GM19328 (cell line): ENCODE results near the gene RASGEF1C.
"Not testable (repeated sequence)": the region's sequence is repeated elsewhere in the genome, so short reads cannot be mapped to it uniquely, and the experiment has no call there.

Source experiments
- ATAC-seq: cut with Tn5 transposase; IDR thresholded peaks from one replicate; pipeline ENCODE4 v1.9.1; 2021; ENCODE audit warnings: mild to moderate bottlenecking, moderate library complexity; ENCODE audit not compliant: unreplicated experiment

RASGEF1C gene

DNA sequence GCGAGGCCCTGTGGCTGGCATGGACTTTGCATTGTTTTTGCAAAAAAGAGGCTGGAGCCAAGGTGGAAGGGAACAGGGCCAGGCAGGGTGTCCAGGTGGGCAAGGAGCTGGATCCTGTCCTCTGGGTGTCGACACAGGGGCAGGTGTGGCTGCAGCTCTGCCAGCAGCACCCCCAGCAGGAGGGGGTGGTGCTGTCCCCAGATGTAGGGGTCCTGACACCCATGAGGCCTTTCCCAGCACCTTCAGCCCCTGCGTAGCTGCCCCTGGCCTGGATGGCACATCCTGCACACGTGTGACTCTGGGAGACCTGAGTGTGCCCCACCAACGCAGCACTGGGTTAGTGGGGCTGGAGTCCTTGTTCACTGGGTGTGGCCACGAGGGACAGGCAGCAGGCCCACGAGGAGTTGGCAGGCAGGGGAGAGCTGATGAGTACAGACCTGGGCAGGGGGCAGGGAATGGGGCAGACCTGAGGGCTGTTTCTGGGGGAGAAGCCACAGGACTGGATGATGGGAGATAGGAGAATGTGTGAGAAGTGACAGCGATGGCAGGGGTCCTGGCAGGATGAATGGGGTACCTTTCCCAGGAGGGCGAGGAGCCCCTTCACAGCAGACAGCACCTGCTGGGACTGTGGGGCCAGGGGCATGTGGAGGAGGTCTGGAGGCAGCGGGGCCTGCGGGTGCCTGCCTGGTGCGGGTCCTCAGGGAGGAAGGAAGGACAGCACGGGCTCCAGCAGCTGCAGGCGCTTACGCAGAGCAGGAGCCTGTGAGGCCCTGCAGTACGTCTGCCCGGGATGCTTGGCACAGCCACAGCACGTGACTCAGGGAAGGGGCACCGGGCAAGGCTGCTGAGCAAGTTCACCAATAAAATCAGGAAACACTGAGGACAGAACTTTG lies 3.6 kb upstream of the RASGEF1C start:
- no peak for ATAC-seq

DNA sequence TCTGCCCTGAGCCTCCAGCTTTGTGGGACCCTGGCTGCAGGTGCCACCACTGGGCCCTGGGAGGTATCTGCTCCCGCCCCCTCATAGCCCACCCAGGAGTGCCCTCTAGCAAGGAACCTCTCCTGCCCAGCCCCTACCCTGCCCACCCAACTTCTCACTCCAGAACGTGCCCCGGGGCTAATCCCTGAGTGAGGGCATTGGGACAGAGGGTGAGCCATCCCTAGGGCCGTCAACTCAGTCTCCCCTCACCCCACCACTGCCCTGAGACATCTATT lies 2.7 kb upstream of the RASGEF1C start:
- no peak for ATAC-seq

DNA sequence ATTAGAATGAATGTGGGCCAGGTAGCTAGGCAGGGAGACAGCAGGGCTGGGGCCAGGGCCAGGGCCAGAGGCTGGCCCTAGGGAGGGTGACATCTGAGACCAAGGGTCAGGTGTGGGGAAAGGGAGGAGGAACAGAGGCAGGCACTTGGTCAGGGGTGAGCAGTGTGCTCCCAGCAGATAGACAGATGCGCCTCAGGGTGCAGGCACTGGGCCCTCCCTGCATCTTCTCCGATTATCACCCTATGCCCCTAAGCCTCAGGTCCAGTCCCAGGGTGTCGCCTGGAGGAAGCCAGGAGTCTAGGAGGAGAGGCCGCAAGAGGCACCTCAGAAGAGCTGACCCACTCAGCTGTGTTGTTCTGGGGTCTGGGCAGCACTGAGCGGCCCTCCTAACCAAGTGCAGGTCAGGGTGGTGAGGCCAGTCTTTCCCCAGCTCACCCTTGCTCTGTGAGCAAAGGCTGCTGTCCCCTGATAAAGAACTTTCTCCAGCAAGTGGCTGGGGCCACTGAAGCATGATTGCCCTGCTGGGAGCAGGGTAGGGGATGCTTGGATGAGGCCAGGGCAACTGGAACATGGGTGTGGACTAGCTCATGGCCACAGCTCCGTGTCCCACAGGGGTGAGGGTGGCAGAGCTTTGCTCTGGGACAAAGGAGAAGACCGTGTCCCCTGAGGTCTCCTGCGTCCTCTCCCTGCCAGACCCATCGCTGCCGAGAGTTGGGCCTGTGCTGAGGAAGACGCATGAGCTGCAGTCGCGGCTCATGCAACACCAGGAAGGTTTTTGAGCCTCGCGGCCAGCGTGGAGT lies 2.1 kb upstream of the RASGEF1C start:
- ATAC-seq = no peak

DNA sequence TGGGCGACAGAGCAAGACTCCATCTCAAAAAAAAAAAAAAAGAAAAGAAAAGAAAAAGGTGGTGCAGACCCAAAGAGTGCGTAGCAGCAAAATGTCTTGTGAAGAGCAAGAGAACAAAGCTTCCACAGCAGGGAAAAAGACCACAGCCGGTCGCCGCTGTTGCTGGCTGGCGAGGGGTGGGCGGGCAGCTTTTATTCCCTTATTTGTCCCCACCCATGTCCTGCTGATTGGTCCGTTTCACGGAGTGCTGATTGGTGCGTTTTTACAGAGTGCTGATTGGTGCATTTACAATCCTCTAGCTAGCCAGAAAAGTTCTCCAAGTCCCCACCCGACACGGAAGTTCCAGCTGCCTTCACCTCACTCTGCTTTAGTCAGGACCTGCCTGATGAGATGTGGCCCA lies 1.1 kb upstream of the RASGEF1C start:
- ATAC-seq = not testable (repeated sequence)

DNA sequence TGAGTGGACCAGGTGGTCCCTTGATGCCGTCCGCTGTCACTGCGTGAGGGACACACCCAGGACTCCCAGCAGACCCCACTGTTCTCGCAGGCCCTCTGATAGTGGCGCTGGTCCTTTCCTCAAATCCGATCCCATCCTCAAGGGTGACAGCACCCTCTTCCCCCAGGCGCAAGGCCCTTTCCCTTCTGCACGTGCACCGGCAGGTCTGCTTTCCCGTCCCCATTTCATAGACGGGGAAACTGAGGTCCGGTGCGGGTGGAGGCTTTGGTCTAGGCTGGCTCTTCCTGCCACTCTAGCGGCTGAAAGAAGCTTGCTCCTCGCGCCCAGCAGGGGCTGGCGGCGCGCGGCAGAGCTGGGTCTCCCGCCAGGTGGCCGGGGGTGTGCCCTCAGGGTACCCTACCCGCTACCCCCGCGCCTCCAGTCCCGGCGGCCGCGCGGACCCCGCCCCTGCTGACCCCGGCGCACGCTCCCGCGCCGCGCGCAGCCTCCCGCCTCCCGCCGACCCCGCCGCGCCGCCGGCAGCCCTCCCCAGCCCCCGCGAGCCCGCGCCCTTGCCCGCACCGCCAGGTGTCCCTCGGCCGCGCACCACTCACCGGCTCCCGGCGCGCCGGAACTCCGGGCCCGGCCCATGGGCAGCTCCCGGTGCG lies 453 bp downstream of the RASGEF1C start:
- peak; percentile 40 for ATAC-seq

DNA sequence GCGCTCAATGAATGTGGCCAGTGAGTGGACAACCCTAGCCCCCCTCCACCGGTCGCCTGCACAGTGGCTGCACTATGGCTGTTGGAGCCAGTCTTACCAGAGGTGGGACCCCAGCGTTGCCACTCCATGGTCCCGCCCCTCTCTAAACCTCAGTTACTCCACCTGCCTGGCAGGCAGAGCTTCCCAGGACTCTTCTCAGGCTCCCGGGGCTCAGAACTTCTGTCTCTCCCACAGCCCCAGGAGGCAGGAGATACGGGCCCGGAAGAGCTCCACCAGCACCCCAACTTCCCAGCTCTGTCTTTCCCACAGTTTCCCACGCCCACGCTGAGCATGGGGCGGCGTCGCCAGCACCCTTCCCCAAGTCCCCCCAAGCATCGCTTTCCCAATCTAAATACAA lies 975 bp downstream of the RASGEF1C start:
- ATAC-seq = no peak

DNA sequence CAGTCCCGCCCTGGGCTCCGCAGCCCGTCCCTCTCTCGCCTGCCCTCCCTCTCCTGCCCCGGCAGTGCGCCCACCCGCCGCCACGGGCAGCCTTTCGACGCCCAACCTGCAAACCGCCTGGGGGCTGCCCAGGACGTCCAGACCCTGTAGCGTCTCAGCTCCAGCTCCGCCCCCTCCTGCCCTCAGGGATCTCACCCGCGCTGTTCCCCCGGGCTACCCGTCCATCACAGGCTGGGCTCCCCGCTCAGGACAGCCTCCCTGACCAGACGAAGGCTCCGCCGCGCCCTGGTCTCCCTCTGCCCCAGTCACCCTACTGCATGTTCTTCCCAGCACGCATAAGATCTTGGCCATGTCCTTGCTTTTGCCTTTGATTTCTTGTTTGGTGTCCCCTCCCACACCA lies 1.4 kb downstream of the RASGEF1C start:
- no peak for ATAC-seq

DNA sequence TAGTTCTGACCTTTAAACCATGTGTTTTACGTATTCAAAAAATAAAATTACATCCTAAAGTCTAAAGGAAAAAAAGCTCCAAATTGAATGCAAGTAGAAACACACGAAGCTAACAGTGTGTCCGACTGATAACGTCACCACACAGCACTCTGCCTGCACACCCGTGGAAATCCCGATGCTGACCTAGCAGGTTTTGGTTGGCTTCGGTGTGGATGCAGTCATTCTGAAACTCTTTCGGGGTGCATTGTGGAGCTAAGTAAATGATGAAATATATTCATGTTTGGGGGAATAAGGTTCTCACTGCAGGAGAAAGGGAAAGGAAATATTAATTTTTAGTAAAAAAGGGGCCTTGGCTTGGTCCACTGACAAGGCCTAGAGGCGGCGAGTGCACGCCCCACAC lies 2.0 kb downstream of the RASGEF1C start:
- ATAC-seq = no peak

DNA sequence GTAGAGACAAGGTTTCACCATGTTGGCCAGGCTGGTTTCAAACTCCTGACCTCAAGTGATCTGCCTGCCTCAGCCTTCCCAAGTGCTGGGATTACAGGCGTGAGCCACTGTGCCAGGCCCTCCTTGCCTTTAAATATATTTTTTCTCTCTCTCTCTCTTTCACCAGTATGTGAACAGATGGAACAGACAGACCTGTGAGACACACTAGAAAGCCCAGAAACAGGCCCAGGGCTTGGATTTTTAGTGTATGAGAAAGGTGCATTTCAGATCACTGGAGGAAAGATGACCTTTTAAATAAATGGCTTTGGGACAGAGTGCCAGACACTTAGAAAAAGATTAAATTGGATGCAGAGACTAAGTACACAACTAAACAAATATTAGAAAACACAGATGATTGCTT lies 3.1 kb downstream of the RASGEF1C start:
- ATAC-seq = no peak

DNA sequence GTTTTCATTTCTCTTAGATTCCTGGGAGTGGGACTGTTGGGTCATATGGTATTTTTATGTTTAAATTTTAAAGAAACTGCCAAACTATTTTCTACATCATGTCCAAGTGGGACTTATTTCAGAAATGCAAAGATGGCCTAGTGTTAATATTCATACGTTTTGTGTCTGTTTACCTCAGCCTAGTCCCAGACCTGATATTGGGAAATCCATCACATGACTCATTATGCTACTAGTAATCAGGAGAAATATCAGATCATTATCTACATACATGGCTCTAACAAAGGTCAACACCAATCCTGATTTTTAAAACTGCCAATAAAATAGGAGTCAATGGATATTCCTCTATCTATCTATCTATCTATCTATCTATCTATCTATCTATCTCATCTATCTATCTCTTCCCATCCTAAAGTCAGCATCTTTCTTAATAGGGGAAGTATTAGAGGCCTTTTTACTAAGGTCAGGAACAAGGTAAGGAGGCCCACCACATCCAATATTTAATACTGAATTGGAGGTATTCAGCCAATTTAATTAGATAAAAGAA lies 4.7 kb downstream of the RASGEF1C start:
- no peak for ATAC-seq

DNA sequence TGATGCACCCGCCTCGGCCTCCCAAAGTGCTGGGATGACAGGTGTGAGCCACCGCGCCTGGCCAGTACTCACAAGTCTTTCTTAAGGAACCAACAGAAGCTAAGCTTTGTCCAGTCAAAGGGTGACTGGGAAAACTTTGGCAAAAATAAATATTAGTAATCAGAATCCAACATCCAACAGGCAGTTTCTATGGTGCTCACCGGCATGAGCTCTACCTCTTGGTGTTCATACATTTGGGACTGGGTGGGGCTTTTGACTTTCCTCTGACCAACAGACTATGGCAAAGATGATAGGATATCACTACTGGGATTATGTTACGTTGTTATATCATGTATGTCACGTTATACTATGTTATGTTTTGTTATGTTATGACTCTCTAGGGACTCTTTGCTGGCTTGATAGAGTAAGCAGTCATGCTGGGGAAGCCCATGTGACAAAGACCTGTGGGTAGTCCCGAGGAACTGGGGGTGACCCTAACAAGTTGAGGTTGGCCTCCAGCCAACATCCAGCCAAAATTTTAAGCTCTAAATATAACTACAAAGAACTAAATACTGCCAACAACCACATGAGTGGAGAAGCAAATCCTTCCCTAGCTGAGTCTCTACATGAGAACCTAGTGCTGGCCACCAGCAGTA lies 6.0 kb downstream of the RASGEF1C start:
- ATAC-seq = no peak

DNA sequence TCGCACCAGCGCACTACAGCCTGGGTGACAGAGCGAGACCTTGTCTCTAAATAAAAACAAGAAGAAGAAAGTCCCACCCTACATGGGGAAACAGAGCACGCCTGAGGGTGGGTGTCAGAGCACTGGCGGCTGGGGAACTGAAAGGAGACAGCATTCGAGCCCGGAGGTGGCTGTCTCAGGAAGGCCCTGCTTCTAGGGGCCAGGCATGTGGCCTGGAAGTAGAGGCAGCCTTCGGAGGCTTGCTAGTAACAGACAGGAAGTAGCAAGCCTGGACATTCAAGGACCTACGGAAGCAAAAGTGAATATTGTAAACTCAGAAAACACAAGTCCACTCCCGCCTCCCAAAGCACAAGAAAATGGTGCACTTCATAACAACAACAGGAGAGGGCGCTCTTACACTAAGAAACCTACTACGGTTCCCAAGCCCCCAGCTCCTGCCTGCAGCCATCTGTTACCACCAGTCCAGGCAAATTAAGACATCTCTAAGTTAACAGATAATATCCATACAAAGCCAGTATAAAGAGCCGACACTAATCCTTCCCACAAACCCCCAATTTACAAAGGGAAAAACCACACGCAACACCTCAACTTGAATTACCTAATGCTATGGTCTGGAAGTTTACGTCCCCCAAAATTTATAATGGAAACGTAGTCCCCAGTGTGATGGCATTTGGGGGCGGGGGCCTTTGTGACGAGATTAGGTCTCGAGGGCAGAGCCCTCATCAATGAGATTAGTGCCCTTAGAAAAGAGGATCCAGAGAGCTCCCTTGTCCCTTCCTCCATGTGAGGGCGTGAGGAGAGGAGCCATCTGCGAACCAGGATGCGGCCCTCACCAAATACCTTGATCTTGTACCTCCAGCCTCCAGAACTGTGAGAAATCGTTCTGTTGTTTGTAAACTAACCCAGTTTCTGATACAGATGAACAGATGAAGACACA lies 7.7 kb downstream of the RASGEF1C start:
- ATAC-seq = no peak

DNA sequence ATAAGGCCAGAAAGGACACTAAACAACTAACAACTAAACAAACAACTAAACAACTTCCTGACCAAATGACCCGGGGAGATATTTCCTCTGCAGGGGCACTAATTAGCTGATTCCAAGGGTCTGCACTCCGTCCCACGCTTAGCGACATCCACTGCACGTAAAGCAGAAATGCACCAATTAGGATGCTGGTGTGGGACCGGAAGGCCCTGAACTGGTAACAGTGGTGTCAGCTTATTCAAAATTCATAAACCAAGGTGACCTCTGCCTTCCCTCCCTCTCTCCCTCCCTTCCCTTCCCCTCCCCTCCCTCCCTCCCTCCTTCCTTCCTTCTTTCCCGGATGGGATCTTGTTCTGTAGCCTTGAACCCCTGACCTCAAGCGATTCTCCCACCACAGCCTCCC lies 9.6 kb downstream of the RASGEF1C start:
- ATAC-seq = no peak

DNA sequence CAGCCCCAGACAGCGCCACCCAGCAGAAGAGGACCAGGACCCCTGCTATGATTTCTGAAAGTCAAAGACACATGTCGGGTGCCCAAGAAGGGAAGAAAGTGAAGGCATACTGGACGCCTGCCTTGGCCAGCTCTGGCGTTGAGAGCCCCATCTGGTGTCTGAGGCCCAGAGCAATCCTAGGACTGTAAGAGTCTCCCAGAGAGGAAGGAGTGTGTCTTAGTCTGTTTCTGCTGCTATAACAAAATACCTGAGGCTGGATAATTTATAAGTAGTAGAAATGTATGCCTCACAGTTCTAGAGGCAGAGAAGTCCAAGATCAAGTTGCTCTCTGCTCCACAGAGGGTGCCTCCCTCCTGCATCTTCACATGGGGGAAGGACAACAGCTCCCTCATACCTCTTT lies 10.8 kb downstream of the RASGEF1C start:
- no peak for ATAC-seq

DNA sequence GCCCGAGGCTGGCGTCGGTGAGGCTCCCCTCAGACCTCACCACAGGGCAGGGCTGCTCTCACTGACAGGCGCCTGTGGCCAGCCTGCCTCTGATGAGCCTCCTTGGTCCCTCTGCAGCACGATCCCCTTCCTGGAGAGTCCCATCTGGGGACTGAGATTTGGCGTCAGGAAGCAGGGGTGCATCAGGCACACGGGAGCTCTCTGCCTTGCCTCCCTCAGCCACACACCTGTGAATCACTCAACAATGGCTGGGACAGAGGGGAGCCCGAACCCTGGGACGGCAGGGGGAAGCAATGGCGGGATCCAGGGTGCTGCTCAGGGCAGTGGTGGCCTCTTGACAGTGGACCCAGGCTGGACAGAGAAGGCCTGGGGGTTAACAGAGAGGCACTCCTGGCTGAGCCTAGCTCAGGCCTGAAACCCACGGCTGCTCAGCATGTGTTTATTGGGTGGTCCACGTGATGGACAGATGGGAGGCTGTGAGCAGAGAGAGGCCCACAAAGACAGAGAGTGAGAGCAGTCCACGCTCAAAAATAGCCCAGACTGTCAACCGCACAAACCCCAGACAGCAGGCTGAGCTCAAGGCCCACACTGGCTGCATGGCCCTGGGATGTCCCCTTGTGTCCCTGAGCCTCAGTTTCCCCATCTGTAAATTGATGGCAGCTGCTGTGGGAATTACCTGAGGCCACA lies 11.9 kb downstream of the RASGEF1C start:
- no peak for ATAC-seq

DNA sequence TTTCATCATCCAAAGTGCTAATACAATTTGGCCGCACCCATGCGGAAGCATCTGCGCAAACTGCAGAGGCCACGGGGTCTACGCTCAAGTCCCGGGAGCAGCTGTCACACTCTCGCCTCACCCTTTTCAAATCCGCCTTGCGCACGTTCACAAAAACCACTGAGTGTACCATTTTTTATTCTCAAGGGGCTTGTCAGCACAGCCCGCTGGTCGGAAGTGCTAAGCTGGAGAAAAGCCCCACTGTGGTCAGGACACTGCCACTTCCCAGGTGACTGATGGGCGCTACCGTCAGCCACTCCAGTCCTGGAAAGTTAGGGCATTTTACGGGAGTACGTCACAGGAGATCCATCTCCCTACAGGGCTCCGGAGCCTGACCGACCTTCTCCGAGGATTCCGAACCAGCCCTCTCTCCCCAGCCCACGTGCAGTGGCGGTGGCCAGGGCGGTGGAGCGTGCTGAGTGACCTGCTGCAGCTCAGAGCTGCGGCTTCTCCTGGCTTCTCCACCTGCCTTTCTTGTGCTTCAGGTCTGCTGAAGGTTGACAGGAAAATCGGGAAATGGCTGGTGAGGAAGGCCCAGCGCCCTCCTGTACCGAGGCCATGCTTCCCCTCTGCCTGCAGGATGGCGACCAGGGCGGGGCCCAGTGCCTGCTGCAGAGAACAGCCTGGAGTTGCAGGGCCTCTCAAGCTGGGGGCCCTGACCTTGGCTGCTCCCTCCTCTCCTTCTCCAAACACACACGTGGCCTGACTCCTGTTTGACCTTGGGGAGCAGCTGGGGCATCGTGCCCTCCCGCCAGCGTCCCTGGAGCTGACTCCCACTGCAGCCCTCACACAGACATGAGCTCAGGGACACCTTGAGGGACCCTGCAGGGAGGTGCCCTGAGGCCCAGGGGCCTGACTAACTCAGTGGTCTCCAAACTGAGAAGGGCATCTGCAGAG lies 14.3 kb downstream of the RASGEF1C start:
- ATAC-seq = no peak

DNA sequence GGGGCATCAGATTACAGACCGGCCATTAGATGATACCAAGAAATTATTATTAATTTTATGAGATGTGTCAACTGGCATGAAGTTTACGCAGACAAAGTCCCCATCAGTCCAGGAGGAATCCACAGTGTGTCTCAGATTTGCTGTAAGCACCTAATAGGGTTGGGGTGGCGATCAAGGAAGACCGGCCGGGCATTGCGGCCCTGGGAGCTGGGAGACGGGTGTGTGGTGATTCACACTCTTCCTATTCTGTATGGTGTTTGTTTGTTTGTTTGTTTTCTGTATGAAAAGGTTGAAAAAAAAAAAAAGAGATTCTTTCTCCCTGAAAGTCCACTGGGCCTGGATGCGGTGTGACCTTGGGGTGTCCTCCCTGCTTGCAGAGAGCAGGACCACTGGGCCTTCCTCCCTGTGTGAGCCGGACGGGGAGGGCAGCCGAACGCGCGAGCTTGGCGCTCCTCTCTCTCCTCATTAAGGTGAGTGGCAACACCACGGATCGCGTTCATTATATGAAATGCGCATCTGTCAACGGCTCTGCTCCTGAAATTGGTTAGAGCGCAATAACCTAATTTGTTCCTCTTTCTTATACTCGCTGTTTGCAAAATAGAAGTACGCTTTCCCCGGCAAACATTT lies 15.1 kb downstream of the RASGEF1C start:
- ATAC-seq = no peak

DNA sequence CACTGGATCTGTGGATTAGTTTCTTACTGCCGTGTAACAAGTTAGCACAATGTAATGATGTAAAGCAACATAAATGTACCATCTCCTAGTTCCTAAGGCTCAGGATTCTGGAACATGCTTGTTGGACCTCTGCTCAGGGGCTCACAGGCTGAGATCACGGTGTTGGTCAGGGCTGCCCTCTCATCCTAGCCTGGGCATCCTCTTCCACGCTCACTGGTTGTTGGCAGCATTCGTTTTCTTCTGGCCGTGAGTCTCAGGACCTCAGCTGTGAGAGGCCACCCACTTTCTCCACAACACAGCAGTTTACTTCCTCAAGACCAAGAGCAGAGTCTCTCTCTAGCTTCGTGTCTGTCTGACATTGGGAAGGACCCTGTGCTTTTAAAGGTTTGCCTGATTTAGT lies 17.3 kb downstream of the RASGEF1C start:
- no peak for ATAC-seq
